A549 (cell line): ENCODE data around the gene CLECL1. TPM values are rescaled to one million over a fixed set of nuclear protein-coding genes. Genes with fewer than 3 reads are reported as not detected.

Experiments
- ATAC-seq, 2 experiments: fragments of 200-7000 bp in 1 of 2; fragments of >200 bp in 1 of 2; cut with Nextera tagmentation in 1 of 2; cut with Tn5 transposase in 1 of 2; 3 replicates each; pipeline versions ENCODE4 v1.8.0 to v1.9.1; 2018 to 2020; ENCODE audit warnings: mild to moderate bottlenecking in 1 of 2, moderate library complexity in 1 of 2
- CTCF ChIA-PET: fragments of 300-600 bp; sonication (Branson Sonifier 250); formaldehyde crosslinking; extraction: SDS; loops from one replicate; lab custom pipeline; 2021; ENCODE audit warnings: antibody characterized with exemption, inconsistent platforms; lab: Yijun Ruan, JAX
- POLR2A ChIA-PET: fragments of 350-600 bp; formaldehyde crosslinking; extraction: SDS; loops from one replicate; lab custom pipeline; 2021; ENCODE audit warnings: antibody characterized with exemption, inconsistent platforms; lab: Yijun Ruan, JAX
- DNase-seq, 2 experiments: peaks; one replicate each; pipeline versions ENCODE4 v3.0.0 to v3.0.0-alpha.2; 2011 to 2016; ENCODE audit warnings: low read depth in 1 of 2, low spot score in 1 of 2
- FAIRE-seq: peaks from 2 replicates; lab custom pipeline; 2011; peaks lifted over from hg19 to GRCh38; lab: Jason Lieb, UNC
- H3K27ac ChIP-seq, 2 experiments: fragments of >200 bp; sonication (Bioruptor Twin); formaldehyde crosslinking; 3 replicates each; pipeline ENCODE4 v1.5.1; 2016 to 2017
- H3K4me1 ChIP-seq: fragments of >200 bp; sonication (Bioruptor Twin); formaldehyde crosslinking; 3 replicates; pipeline ENCODE4 v1.6.1; 2016
- H3K4me2 ChIP-seq: fragments of >200 bp; sonication (Bioruptor Twin); formaldehyde crosslinking; 3 replicates; pipeline ENCODE4 v1.6.1; 2016
- H3K4me3 ChIP-seq: fragments of >200 bp; sonication (Bioruptor Twin); formaldehyde crosslinking; 3 replicates; pipeline ENCODE4 v1.5.1; 2016
- H3K9me3 ChIP-seq: fragments of >200 bp; sonication (Bioruptor Twin); formaldehyde crosslinking; 3 replicates; pipeline ENCODE4 v1.6.1; 2016
- BHLHE40 ChIP-seq: IDR thresholded peaks from 2 replicates; pipeline ENCODE4 v1.6.1; 2012; ENCODE audit warnings: low read depth, low read length, inconsistent platforms
- CBX2 ChIP-seq: fragments of 200-600 bp; sonication (generic); IDR thresholded peaks from 2 replicates; pipeline ENCODE4 v1.6.1; 2016; ENCODE audit warnings: low read depth, mild to moderate bottlenecking, borderline replicate concordance
- CBX8 ChIP-seq: fragments of 200-600 bp; sonication (generic); IDR thresholded peaks from 2 replicates; pipeline ENCODE4 v1.6.1; 2016
- CEBPB ChIP-seq, 2 experiments: fragments of >200 bp in 1 of 2; sonication (Bioruptor Twin) in 1 of 2; formaldehyde crosslinking in 1 of 2; IDR thresholded peaks; 2 replicates each; pipeline ENCODE4 v1.6.1; 2012 to 2016
- CHD2 ChIP-seq: fragments of 150-350 bp; IDR thresholded peaks from 2 replicates; pipeline ENCODE4 v1.6.1; 2014; ENCODE audit warnings: low read length; ENCODE audit not compliant: partially characterized antibody
- EHF ChIP-seq: fragments of 250-450 bp; sonication (Bioruptor Pico); IDR thresholded peaks from 2 replicates; pipeline ENCODE4 v1.5.0; 2020; ENCODE audit warnings: mild to moderate bottlenecking
- EHMT2 ChIP-seq: fragments of 200-600 bp; sonication (generic); IDR thresholded peaks from 2 replicates; pipeline ENCODE4 v1.6.1; 2016; ENCODE audit warnings: antibody characterized with exemption, low read depth, mild to moderate bottlenecking, moderate library complexity
- ESRRA ChIP-seq: fragments of 150-350 bp; IDR thresholded peaks from 2 replicates; pipeline ENCODE4 v1.6.1; 2014; ENCODE audit warnings: mild to moderate bottlenecking, low read length, borderline replicate concordance
- FOSB ChIP-seq: fragments of 250-450 bp; sonication (Bioruptor Pico); IDR thresholded peaks from 2 replicates; pipeline ENCODE4 v1.5.0; 2020; ENCODE audit warnings: mild to moderate bottlenecking, moderate library complexity
- FOSL2 ChIP-seq, 2 experiments: fragments of 450-650 bp in 1 of 2; fragments of >200 bp in 1 of 2; sonication (Bioruptor Twin) in 1 of 2; formaldehyde crosslinking; IDR thresholded peaks; 2 replicates each; pipeline versions ENCODE4 v1.5.0 to v1.6.1; 2016 to 2020; ENCODE audit warnings: mild to moderate bottlenecking in 1 of 2, moderate library complexity in 1 of 2
- FOXS1 ChIP-seq: fragments of 250-450 bp; sonication (Bioruptor Pico); IDR thresholded peaks from 2 replicates; pipeline ENCODE4 v1.5.0; 2020; ENCODE audit warnings: mild to moderate bottlenecking, moderate library complexity
- GATA3 ChIP-seq: IDR thresholded peaks from 2 replicates; pipeline ENCODE4 v1.6.1; 2012; ENCODE audit warnings: borderline replicate concordance
- HOXA7 ChIP-seq: fragments of 250-450 bp; sonication (Bioruptor Pico); IDR thresholded peaks from 2 replicates; pipeline ENCODE4 v1.5.0; 2020; ENCODE audit warnings: mild to moderate bottlenecking, moderate library complexity
- HOXB13 ChIP-seq: fragments of 250-450 bp; sonication (Bioruptor Pico); IDR thresholded peaks from 2 replicates; pipeline ENCODE4 v1.5.0; 2020; ENCODE audit warnings: low read depth, mild to moderate bottlenecking, moderate library complexity
- HOXB5 ChIP-seq: fragments of 250-450 bp; sonication (Bioruptor Pico); IDR thresholded peaks from 2 replicates; pipeline ENCODE4 v1.5.0; 2020; ENCODE audit warnings: mild to moderate bottlenecking, moderate library complexity
- KDM1A ChIP-seq: fragments of 200-600 bp; sonication (generic); IDR thresholded peaks from 2 replicates; pipeline ENCODE4 v1.6.1; 2016; ENCODE audit warnings: low read depth, mild to moderate bottlenecking
- KDM5A ChIP-seq: fragments of 200-600 bp; sonication (generic); IDR thresholded peaks from 2 replicates; pipeline ENCODE4 v1.6.1; 2016; ENCODE audit warnings: antibody characterized with exemption, mild to moderate bottlenecking
- MAZ ChIP-seq: fragments of 150-350 bp; IDR thresholded peaks from 2 replicates; pipeline ENCODE4 v1.6.1; 2014; ENCODE audit warnings: antibody characterized with exemption, low read depth, low read length, borderline replicate concordance
- MYC ChIP-seq: IDR thresholded peaks from 2 replicates; pipeline ENCODE4 v1.6.1; 2012; ENCODE audit warnings: mild to moderate bottlenecking, inconsistent platforms, low read length, improper control_type of control experiment, borderline replicate concordance
- POLR2A ChIP-seq: IDR thresholded peaks from 2 replicates; pipeline ENCODE4 v1.6.1; 2012; ENCODE audit warnings: mild to moderate bottlenecking, low read length
- POLR2AphosphoS2 ChIP-seq: conservative IDR thresholded peaks from 2 replicates; pipeline ENCODE4 v1.6.1; 2012; ENCODE audit warnings: low read length, improper control_type of control experiment, inconsistent platforms
- RAD21 ChIP-seq, 2 experiments: fragments of >200 bp in 1 of 2; sonication (Bioruptor Twin) in 1 of 2; formaldehyde crosslinking in 1 of 2; IDR thresholded peaks in 1 of 2; conservative IDR thresholded peaks in 1 of 2; 2 replicates in 1 of 2; 3 replicates in 1 of 2; pipeline ENCODE4 v1.6.1; 2012 to 2018; ENCODE audit warnings: inconsistent platforms in 1 of 2
- RFX5 ChIP-seq: fragments of 450-650 bp; IDR thresholded peaks from 2 replicates; pipeline ENCODE4 v1.7.1; 2014; ENCODE audit warnings: antibody characterized with exemption, mild to moderate bottlenecking, moderate library complexity
- SREBF2 ChIP-seq: fragments of 450-650 bp; IDR thresholded peaks from 2 replicates; pipeline ENCODE4 v1.6.1; 2014; ENCODE audit warnings: mild to moderate bottlenecking, moderate library complexity
- TFCP2L1 ChIP-seq: fragments of 250-450 bp; sonication (Bioruptor Pico); IDR thresholded peaks from 2 replicates; pipeline ENCODE4 v1.5.0; 2021; ENCODE audit warnings: mild to moderate bottlenecking
- TP53 ChIP-seq: fragments of 250-450 bp; sonication (Bioruptor Pico); IDR thresholded peaks from 2 replicates; pipeline ENCODE4 v1.5.0; 2021; ENCODE audit warnings: mild to moderate bottlenecking, moderate library complexity
- WGBS: methylation state at CpG from one replicate; pipeline ENCODE4 v1.1.6; 2017; ENCODE audit errors: missing lambda C conversion rate; 5-methylcytosine and 5-hydroxymethylcytosine counted together
- polyA plus RNA-seq, 4 experiments: library from polyadenylated mRNA; depleted of rRNA in 3 of 4; stranded (reverse); fragments of >200 nt; fragmentation: RNase III in 1 of 4; extraction: RNeasy Plus Mini Kit Qiagen cat#74134 plus additional on column Dnase treatment in 1 of 4; gene quantifications; 2 replicates in 3 of 4; 3 replicates in 1 of 4; pipeline ENCODE4 v1.2.3, GENCODE V29; 2011 to 2017
- TF ChIP-seq, protein P1 (sequence below): fragments of 200-600 bp; sonication (generic); IDR thresholded peaks from 2 replicates; pipeline ENCODE4 v1.6.1; 2016; ENCODE audit warnings: antibody characterized with exemption, mild to moderate bottlenecking, moderate library complexity
- TF ChIP-seq, protein P2 (sequence below): fragments of 250-450 bp; sonication (Bioruptor Pico); IDR thresholded peaks from 2 replicates; pipeline ENCODE4 v1.5.0; 2020; ENCODE audit warnings: low read depth, mild to moderate bottlenecking, moderate library complexity

Gene CLECL1
- polyA plus RNA-seq, 2 of the 4 experiments (the other 2 are of a cell fraction), result not detected

DNA sequence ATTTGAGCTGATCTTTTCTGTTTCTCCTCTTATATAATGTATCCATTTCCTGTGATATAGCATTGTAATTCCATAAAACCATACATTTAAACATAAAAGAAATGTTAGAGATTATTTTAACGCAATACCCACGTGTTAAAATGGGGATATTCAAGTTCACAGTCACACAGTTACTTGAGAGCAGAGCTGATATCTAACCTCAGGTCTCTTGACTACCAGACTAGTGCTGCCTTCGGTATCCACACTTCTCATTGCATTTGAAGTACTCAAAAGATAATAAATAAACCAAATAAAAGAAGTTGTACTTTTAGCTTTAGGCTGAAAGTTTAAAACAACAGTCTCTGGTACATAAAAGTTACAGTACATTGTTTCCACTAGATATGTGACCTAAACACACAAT is 2.9 kb downstream of the CLECL1 start:
- ATAC-seq, result no peak
- Histone ChIP-seq H3K4me2 (no peak overlapping the region), H3K9me3 (no peaks in the 10 kb centered on the region), H3K27ac (no peak overlapping the region), H3K4me3 (no peak overlapping the region), H3K4me1 (no peaks in the 10 kb centered on the region)
- peak; percentile 70 for FAIRE-seq
- POLR2A ChIA-PET, result no interaction called here
- TF ChIP-seq, protein P1, sequence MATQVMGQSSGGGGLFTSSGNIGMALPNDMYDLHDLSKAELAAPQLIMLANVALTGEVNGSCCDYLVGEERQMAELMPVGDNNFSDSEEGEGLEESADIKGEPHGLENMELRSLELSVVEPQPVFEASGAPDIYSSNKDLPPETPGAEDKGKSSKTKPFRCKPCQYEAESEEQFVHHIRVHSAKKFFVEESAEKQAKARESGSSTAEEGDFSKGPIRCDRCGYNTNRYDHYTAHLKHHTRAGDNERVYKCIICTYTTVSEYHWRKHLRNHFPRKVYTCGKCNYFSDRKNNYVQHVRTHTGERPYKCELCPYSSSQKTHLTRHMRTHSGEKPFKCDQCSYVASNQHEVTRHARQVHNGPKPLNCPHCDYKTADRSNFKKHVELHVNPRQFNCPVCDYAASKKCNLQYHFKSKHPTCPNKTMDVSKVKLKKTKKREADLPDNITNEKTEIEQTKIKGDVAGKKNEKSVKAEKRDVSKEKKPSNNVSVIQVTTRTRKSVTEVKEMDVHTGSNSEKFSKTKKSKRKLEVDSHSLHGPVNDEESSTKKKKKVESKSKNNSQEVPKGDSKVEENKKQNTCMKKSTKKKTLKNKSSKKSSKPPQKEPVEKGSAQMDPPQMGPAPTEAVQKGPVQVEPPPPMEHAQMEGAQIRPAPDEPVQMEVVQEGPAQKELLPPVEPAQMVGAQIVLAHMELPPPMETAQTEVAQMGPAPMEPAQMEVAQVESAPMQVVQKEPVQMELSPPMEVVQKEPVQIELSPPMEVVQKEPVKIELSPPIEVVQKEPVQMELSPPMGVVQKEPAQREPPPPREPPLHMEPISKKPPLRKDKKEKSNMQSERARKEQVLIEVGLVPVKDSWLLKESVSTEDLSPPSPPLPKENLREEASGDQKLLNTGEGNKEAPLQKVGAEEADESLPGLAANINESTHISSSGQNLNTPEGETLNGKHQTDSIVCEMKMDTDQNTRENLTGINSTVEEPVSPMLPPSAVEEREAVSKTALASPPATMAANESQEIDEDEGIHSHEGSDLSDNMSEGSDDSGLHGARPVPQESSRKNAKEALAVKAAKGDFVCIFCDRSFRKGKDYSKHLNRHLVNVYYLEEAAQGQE, result no peak
- no peak for TF ChIP-seq FOSB (CRISPR knock-in tag)
- no peak for TF ChIP-seq KDM5A
- no peak for TF ChIP-seq POLR2AphosphoS2
- no peak for TF ChIP-seq KDM1A
- TF ChIP-seq ESRRA, result no peak
- no peak for TF ChIP-seq HOXB13 (CRISPR knock-in tag)
- no peak for TF ChIP-seq HOXB5 (CRISPR knock-in tag)
- TF ChIP-seq HOXA7 (CRISPR knock-in tag), result no peak
- no peak for TF ChIP-seq CHD2
- TF ChIP-seq BHLHE40, result no peak
- TF ChIP-seq EHF (CRISPR knock-in tag), result no peak
- no peak for TF ChIP-seq MYC
- no peak for DNase-seq
- 33% methylated on average over 3 of the region's 3 CpGs for WGBS
- CTCF ChIA-PET, result interaction anchor here (1.0 kb wide), 1 partner anchor 20 kb away, joined by 4 read pairs; no protein-coding TSS in a partner anchor

DNA sequence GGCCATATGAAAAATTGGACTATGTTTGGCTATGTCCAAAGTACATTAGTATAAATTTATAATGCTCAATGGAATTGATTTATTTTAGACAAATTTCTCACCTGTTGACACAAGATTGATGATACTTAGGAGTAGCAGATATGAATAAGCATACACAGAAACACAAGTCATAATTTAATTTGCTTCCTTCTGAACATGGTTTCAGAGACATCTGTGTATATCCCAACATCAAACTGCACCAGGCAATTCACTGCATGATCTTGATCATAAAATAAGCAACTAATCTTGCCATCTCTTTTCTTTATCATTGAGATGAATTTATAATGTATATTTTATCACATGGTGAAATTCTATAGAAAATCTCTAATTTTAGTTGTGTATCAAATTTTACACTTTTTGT is 3.8 kb downstream of the CLECL1 start:
- CTCF ChIA-PET, result no interaction called here
- Histone ChIP-seq H3K4me1 (no peaks in the 10 kb centered on the region), H3K4me3 (no peak overlapping the region), H3K4me2 (no peak overlapping the region), H3K9me3 (no peaks in the 10 kb centered on the region), H3K27ac (no peak overlapping the region)
- ATAC-seq, result no peak
- TF ChIP-seq TFCP2L1, result no peak
- TF ChIP-seq EHMT2, result no peak
- TF ChIP-seq, protein P2, sequence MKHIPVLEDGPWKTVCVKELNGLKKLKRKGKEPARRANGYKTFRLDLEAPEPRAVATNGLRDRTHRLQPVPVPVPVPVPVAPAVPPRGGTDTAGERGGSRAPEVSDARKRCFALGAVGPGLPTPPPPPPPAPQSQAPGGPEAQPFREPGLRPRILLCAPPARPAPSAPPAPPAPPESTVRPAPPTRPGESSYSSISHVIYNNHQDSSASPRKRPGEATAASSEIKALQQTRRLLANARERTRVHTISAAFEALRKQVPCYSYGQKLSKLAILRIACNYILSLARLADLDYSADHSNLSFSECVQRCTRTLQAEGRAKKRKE (CRISPR knock-in tag), result no peak
- no peak for TF ChIP-seq RAD21 (conservative IDR thresholded peaks at IDR 0.05 in 1 of 2, IDR thresholded peaks at IDR 0.05 in 1 of 2)
- TF ChIP-seq CEBPB (IDR thresholded peaks at IDR 0.05), result no peak
- TF ChIP-seq KDM5A, result no peak
- TF ChIP-seq POLR2A, result no peak
- TF ChIP-seq BHLHE40, result no peak
- no peak for TF ChIP-seq SREBF2
- no peak for TF ChIP-seq RFX5
- no peak for TF ChIP-seq EHF (CRISPR knock-in tag)
- TF ChIP-seq CBX8, result no peak
- TF ChIP-seq FOXS1 (CRISPR knock-in tag), result no peak
- POLR2A ChIA-PET, result no interaction called here
- FAIRE-seq, result no peak
- DNase-seq, result no peak

DNA sequence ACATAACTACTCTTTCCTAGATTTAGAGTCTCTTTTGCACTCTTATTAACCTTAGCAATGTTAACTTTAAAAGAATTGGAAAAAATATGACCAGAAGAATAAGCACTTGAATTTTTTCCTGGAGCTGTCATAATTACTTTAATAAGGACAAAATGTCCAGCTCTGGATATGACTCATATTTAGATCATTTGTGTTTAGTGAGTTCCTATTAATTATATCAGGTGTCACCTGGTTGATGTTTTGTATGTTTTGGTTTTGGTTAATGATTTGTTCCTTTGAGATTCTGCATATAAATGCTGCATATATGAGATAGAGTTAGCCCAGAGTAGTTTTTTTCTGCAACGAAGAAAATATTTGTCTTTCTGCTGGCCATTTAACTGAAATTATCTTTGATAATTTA is 5.1 kb downstream of the CLECL1 start:
- H3K27ac ChIP-seq, result no peak overlapping the region
- WGBS, result 55% methylated on average over 1 of the region's 1 CpG
- H3K4me2 ChIP-seq, result no peak overlapping the region
- no peak overlapping the region for H3K4me3 ChIP-seq
- no peak for TF ChIP-seq FOSB (CRISPR knock-in tag)
- no peak for TF ChIP-seq GATA3
- no peak for TF ChIP-seq EHMT2
- no peak for TF ChIP-seq KDM1A
- TF ChIP-seq CHD2, result no peak
- TF ChIP-seq FOSL2 (IDR thresholded peaks at IDR 0.05), result no peak
- TF ChIP-seq FOSL2 (CRISPR knock-in tag; IDR thresholded peaks at IDR 0.05), result no peak
- TF ChIP-seq MAZ, result no peak
- TF ChIP-seq FOXS1 (CRISPR knock-in tag), result no peak
- TF ChIP-seq TP53, result no peak
- TF ChIP-seq CBX2, result no peak
- ChIA-PET POLR2A (no interaction called here), CTCF (no interaction called here)
- H3K4me1 ChIP-seq, result peaks cover 6% of the 10 kb centered on the region
- DNase-seq, result no peak
- no peak for ATAC-seq
- no peaks in the 10 kb centered on the region for H3K9me3 ChIP-seq
- no peak for FAIRE-seq
